GM19328 (cell line): Measurements from ENCODE around the gene ABCC3.

Source experiments
- ATAC-seq: cut with Tn5 transposase; IDR thresholded peaks from one replicate; pipeline ENCODE4 v1.9.1; 2021; ENCODE audit warnings: mild to moderate bottlenecking, moderate library complexity; ENCODE audit not compliant: unreplicated experiment

ABCC3 gene

GRCh38 chr17:50641357-50641756 is 6.7 kb downstream of the ABCC3 start:
- ATAC-seq, result no peak

- ATAC-seq, result no peak
Observed at GRCh38 chr17:50642071-50642721, 7.5 kb downstream of the ABCC3 start.

GRCh38 chr17:50642722-50643656 is 8.3 kb downstream of the ABCC3 start:
- no peak for ATAC-seq

- ATAC-seq, result no peak
Observed at GRCh38 chr17:50645748-50646682, 11.3 kb downstream of the ABCC3 start.

GRCh38 chr17:50647187-50647586 is 12.5 kb downstream of the ABCC3 start:
- ATAC-seq, result no peak

GRCh38 chr17:50649042-50649908 is 14.6 kb downstream of the ABCC3 start:
- no peak for ATAC-seq

GRCh38 chr17:50651661-50652060 is 17.0 kb downstream of the ABCC3 start:
- ATAC-seq, result no peak

GRCh38 chr17:50653738-50654137 is 19.1 kb downstream of the ABCC3 start:
- no peak for ATAC-seq

GRCh38 chr17:50656509-50656908 is 21.8 kb downstream of the ABCC3 start:
- ATAC-seq, result no peak

GRCh38 chr17:50657054-50657453 is 22.4 kb downstream of the ABCC3 start:
- ATAC-seq, result no peak

GRCh38 chr17:50657627-50658026 is 22.9 kb downstream of the ABCC3 start:
- no peak for ATAC-seq

- no peak for ATAC-seq
Observed at GRCh38 chr17:50658616-50659015, 23.9 kb downstream of the ABCC3 start.

- ATAC-seq, result no peak
Observed at GRCh38 chr17:50659179-50659578, 24.5 kb downstream of the ABCC3 start.

- ATAC-seq, result no peak
Observed at GRCh38 chr17:50660042-50660886, 25.6 kb downstream of the ABCC3 start.

- ATAC-seq, result no peak
Observed at GRCh38 chr17:50660887-50661345, 26.2 kb downstream of the ABCC3 start.

- no peak for ATAC-seq
Observed at GRCh38 chr17:50661348-50661747, 26.7 kb downstream of the ABCC3 start.

GRCh38 chr17:50661795-50662391 is 27.2 kb downstream of the ABCC3 start:
- no peak for ATAC-seq

- ATAC-seq, result no peak
Observed at GRCh38 chr17:50662632-50663225, 28.0 kb downstream of the ABCC3 start.
